SK-N-SH (cell line): ENCODE data around the gene GPRC5B. TPM values are rescaled to one million over a fixed set of nuclear protein-coding genes. Genes with fewer than 3 reads are reported as not detected.

Experiments
- CTCF ChIA-PET: fragments of 300-600, 350-600 bp; formaldehyde crosslinking; extraction: SDS; loops from one replicate; lab custom pipeline; 2021; lab: Yijun Ruan, JAX
- POLR2A ChIA-PET: fragments of 350-600 bp; sonication (Branson Sonifier 250); formaldehyde crosslinking; extraction: SDS; loops from one replicate; lab custom pipeline; 2020; ENCODE audit warnings: antibody characterized with exemption, inconsistent platforms; lab: Yijun Ruan, JAX
- DNase-seq: peaks from one replicate; pipeline ENCODE4 v3.0.0; 2012
- H2AFZ ChIP-seq: fragments of 200-600 bp; sonication (generic); 2 replicates; pipeline ENCODE4 v1.8.1; 2016; ENCODE audit warnings: antibody characterized with exemption, mild to moderate bottlenecking, low read depth
- H3F3A ChIP-seq: fragments of 200-600 bp; sonication (generic); replicated peaks from 2 replicates; pipeline ENCODE3; 2016; ENCODE audit warnings: antibody characterized with exemption, mild to moderate bottlenecking; ENCODE audit not compliant: insufficient read depth
- H3K27ac ChIP-seq, 2 experiments: fragments of 200-500 bp in 1 of 2; fragments of 200-600 bp in 1 of 2; sonication (Bioruptor generic) in 1 of 2; sonication (generic), shearing (Covaris generic) in 1 of 2; 2 replicates each; pipeline versions ENCODE4 v1.5.1 to v1.6.1; 2014 to 2016; ENCODE audit warnings: low read depth in 2 of 2, inconsistent platforms in 1 of 2, low read length in 1 of 2, mild to moderate bottlenecking in 1 of 2, mixed read lengths in 1 of 2
- H3K27me3 ChIP-seq: fragments of 200-600 bp; sonication (generic), shearing (Covaris generic); 2 replicates; pipeline ENCODE4 v1.6.1; 2016; ENCODE audit warnings: mixed run types; ENCODE audit not compliant: insufficient read depth
- H3K36me3 ChIP-seq, 2 experiments: fragments of 200-500 bp in 1 of 2; fragments of 200-600 bp in 1 of 2; sonication (Bioruptor generic) in 1 of 2; sonication (generic) in 1 of 2; replicated peaks in 1 of 2; 2 replicates each; pipeline versions ENCODE3 to v1.5.1; 2014 to 2016; ENCODE audit warnings: low read length in 1 of 2, mild to moderate bottlenecking in 1 of 2; ENCODE audit not compliant: insufficient read depth in 2 of 2, control insufficient read depth in 1 of 2
- H3K4me1 ChIP-seq, 2 experiments: fragments of 200-500 bp in 1 of 2; fragments of 200-600 bp in 1 of 2; sonication (Bioruptor generic) in 1 of 2; sonication (generic), shearing (Covaris generic) in 1 of 2; 2 replicates each; pipeline versions ENCODE4 v1.5.1 to v1.6.1; 2014 to 2016; ENCODE audit warnings: low read depth in 1 of 2, low read length in 1 of 2, mixed run types in 1 of 2; ENCODE audit not compliant: insufficient read depth in 2 of 2, control insufficient read depth in 1 of 2
- H3K4me2 ChIP-seq: fragments of 200-600 bp; sonication (generic), shearing (Covaris generic); 2 replicates; pipeline ENCODE4 v1.6.1; 2017; ENCODE audit warnings: mixed run types
- H3K4me3 ChIP-seq, 2 experiments: fragments of 200-500 bp in 1 of 2; fragments of 200-600 bp in 1 of 2; sonication (Bioruptor generic) in 1 of 2; sonication (generic), shearing (Covaris generic) in 1 of 2; 2 replicates each; pipeline versions ENCODE4 v1.5.1 to v1.8.1; 2014 to 2016; ENCODE audit warnings: low read depth in 2 of 2, inconsistent platforms in 1 of 2, low read length in 1 of 2, mild to moderate bottlenecking in 1 of 2, mixed read lengths in 1 of 2, moderate library complexity in 1 of 2
- H3K79me2 ChIP-seq: fragments of 200-600 bp; sonication (generic); 2 replicates; pipeline ENCODE4 v1.8.1; 2017; ENCODE audit warnings: mild to moderate bottlenecking; ENCODE audit not compliant: insufficient read depth
- H3K9ac ChIP-seq: fragments of 200-600 bp; sonication (generic); 2 replicates; pipeline ENCODE4 v1.6.1; 2017; ENCODE audit warnings: mixed run types
- H3K9me2 ChIP-seq: fragments of 200-600 bp; sonication (generic); 2 replicates; pipeline ENCODE4 v1.6.1; 2017; ENCODE audit warnings: mixed run types
- H3K9me3 ChIP-seq: fragments of 200-600 bp; sonication (generic); 2 replicates; pipeline ENCODE4 v1.6.1; 2017; ENCODE audit warnings: mixed run types, mild to moderate bottlenecking, moderate library complexity
- H4K20me1 ChIP-seq: fragments of 200-600 bp; sonication (generic); 2 replicates; pipeline ENCODE4 v1.6.1; 2017; ENCODE audit warnings: mild to moderate bottlenecking, mixed run types; ENCODE audit not compliant: insufficient read depth
- ELF1 ChIP-seq: IDR thresholded peaks from 2 replicates; pipeline ENCODE4 v1.4.0; 2012
- FOXJ3 ChIP-seq: sonication (generic); formaldehyde crosslinking; IDR thresholded peaks from 2 replicates; pipeline ENCODE4 v1.5.1; 2020; ENCODE audit warnings: mild to moderate bottlenecking, missing genetic modification reagents
- FOXM1 ChIP-seq: IDR thresholded peaks from 2 replicates; pipeline ENCODE4 v1.4.0; 2012; ENCODE audit warnings: low read depth, mild to moderate bottlenecking
- JUND ChIP-seq: IDR thresholded peaks from 2 replicates; pipeline ENCODE4 v1.4.0; 2012
- NFIC ChIP-seq: IDR thresholded peaks from 2 replicates; pipeline ENCODE4 v1.4.0; 2012; ENCODE audit warnings: borderline replicate concordance
- RAD21 ChIP-seq: IDR thresholded peaks from 2 replicates; pipeline ENCODE4 v1.6.1; 2012; ENCODE audit warnings: mild to moderate bottlenecking, low read length
- RFX5 ChIP-seq: IDR thresholded peaks from 2 replicates; pipeline ENCODE4 v1.6.1; 2012; ENCODE audit warnings: mild to moderate bottlenecking, improper control_type of control experiment, low read length
- RXRA ChIP-seq: IDR thresholded peaks from 2 replicates; pipeline ENCODE4 v1.4.0; 2012; ENCODE audit warnings: low read depth, mild to moderate bottlenecking, borderline replicate concordance
- SMC3 ChIP-seq: IDR thresholded peaks from 2 replicates; pipeline ENCODE4 v1.6.1; 2012; ENCODE audit warnings: low read depth, low read length, improper control_type of control experiment
- WGBS: methylation state at CpG from one replicate; pipeline ENCODE4 v1.1.6; 2017; ENCODE audit warnings: low lambda C conversion rate; 5-methylcytosine and 5-hydroxymethylcytosine counted together
- polyA plus RNA-seq, 3 experiments: library from polyadenylated mRNA; depleted of rRNA; stranded (reverse); fragments of >200 nt; gene quantifications; 2 replicates each; pipeline ENCODE4 v1.2.3, GENCODE V29; 2012
- TF ChIP-seq, protein P1 (sequence below): fragments of 150-350 bp; IDR thresholded peaks from 2 replicates; pipeline ENCODE4 v1.6.1; 2017; ENCODE audit warnings: antibody characterized with exemption, low read length, low read depth, borderline replicate concordance
- TF ChIP-seq, protein P2 (sequence below): fragments of 200-600 bp; sonication (generic); IDR thresholded peaks from 2 replicates; pipeline ENCODE4 v1.6.1; 2017; ENCODE audit warnings: antibody characterized with exemption, mild to moderate bottlenecking, moderate library complexity
- TF ChIP-seq, protein P3 (sequence below): IDR thresholded peaks from 2 replicates; pipeline ENCODE4; 2012
- TF ChIP-seq, protein P4 (sequence below): fragments of 150-350 bp; IDR thresholded peaks from 2 replicates; pipeline ENCODE4 v1.6.1; 2016; ENCODE audit warnings: mild to moderate bottlenecking, low read depth, low read length
- TF ChIP-seq, protein P5 (sequence below): IDR thresholded peaks from 2 replicates; pipeline ENCODE4 v1.4.0; 2012; ENCODE audit warnings: low read depth

GPRC5B gene
- polyA plus RNA-seq, 1 of the 3 experiments (the other 2 are of a cell fraction), result 1.1 TPM

DNA sequence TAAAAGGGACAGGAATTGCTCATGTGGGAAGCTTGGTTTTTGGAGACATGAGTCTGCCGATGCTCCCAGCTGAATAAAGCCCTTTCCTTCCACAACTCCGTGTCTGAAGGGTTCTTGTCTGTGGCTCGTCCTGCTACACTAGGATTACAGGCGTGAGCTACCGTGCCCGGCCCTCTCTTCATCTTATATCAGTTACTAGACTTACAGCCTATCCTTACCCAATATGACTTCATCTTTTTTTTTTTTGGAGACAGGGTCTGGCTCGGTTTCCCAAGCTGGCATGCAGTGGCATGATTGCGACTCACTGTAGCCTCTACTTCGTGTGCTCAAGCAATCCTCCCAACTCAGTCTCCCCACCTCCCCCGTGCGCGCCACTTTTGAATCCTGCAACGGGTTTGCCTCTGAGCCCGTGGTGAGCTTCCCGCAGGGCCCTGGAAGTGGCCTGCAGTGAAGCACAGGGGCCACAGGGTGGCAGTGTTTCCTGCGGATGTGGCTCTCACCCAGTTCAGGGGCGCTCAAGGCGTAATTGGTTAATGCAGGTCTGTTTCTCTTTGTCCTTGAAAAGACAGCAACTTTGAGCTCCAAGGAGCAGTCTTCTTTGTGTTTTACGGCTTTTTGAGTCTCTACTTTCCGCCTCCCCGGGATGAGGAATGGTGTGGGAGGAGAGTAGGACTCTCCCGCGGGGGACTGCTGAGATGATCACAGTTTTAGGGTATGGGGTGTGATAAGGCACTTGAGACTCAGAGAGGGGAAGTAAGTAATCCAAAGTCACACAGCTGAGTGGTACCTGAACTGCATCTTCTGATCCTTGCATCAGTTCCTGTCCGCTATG, 22.7 kb upstream of the GPRC5B start:
- Histone ChIP-seq H3K27me3 (no peaks in the 10 kb centered on the region; the same call in 1 of the 2 replicates), H3F3A (no peaks in the 10 kb centered on the region), H3K9me3 (no peaks in the 10 kb centered on the region), H3K4me3 (peak overlapping the region in 1 of 2 experiments; percentile 46; a peak in 1 of 4 replicates), H3K4me1 (no peaks in the 10 kb centered on the region; a peak in 1 of 4 replicates), H3K27ac (no peak overlapping the region; a peak in 1 of 4 replicates), H4K20me1 (no peaks in the 10 kb centered on the region), H3K36me3 (no peaks in the 10 kb centered on the region), H2AFZ (no peak overlapping the region; the same call in 1 of the 2 replicates), H3K79me2 (no peaks in the 10 kb centered on the region), H3K4me2 (peak overlapping the region; percentile 52; the same call in 1 of the 2 replicates), H3K9me2 (no peaks in the 10 kb centered on the region), H3K9ac (no peak overlapping the region)
- 13% methylated on average over 23 of the region's 24 CpGs for WGBS
- POLR2A ChIA-PET, result interaction anchor here (0.6 to 2.5 kb wide), 6 partner anchors 95 to 478 kb away, joined by 3 to 14 read pairs (median 4); no protein-coding TSS in a partner anchor
- peak; percentile 79 for DNase-seq
- TF ChIP-seq FOXJ3 (CRISPR knock-in tag) (0 out of 2 replicates have a peak, but pooled peaks have one; percentile 18), SMC3 (peak; percentile 93), RAD21 (peak; percentile 92), NFIC (no peak)
- TF ChIP-seq, protein P1, sequence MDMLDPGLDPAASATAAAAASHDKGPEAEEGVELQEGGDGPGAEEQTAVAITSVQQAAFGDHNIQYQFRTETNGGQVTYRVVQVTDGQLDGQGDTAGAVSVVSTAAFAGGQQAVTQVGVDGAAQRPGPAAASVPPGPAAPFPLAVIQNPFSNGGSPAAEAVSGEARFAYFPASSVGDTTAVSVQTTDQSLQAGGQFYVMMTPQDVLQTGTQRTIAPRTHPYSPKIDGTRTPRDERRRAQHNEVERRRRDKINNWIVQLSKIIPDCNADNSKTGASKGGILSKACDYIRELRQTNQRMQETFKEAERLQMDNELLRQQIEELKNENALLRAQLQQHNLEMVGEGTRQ, result no peak
- TF ChIP-seq, protein P2, sequence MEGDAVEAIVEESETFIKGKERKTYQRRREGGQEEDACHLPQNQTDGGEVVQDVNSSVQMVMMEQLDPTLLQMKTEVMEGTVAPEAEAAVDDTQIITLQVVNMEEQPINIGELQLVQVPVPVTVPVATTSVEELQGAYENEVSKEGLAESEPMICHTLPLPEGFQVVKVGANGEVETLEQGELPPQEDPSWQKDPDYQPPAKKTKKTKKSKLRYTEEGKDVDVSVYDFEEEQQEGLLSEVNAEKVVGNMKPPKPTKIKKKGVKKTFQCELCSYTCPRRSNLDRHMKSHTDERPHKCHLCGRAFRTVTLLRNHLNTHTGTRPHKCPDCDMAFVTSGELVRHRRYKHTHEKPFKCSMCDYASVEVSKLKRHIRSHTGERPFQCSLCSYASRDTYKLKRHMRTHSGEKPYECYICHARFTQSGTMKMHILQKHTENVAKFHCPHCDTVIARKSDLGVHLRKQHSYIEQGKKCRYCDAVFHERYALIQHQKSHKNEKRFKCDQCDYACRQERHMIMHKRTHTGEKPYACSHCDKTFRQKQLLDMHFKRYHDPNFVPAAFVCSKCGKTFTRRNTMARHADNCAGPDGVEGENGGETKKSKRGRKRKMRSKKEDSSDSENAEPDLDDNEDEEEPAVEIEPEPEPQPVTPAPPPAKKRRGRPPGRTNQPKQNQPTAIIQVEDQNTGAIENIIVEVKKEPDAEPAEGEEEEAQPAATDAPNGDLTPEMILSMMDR, result peak; percentile 96
- TF ChIP-seq, protein P3, sequence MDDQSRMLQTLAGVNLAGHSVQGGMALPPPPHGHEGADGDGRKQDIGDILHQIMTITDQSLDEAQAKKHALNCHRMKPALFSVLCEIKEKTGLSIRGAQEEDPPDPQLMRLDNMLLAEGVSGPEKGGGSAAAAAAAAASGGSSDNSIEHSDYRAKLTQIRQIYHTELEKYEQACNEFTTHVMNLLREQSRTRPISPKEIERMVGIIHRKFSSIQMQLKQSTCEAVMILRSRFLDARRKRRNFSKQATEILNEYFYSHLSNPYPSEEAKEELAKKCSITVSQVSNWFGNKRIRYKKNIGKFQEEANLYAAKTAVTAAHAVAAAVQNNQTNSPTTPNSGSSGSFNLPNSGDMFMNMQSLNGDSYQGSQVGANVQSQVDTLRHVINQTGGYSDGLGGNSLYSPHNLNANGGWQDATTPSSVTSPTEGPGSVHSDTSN, result no peak
- CTCF ChIA-PET, result interaction anchor here (0.6 to 17.2 kb wide), 126 partner anchors 9 to 963 kb away, joined by 3 to 473 read pairs (median 5); partner anchors contain the start of gene GPRC5B

DNA sequence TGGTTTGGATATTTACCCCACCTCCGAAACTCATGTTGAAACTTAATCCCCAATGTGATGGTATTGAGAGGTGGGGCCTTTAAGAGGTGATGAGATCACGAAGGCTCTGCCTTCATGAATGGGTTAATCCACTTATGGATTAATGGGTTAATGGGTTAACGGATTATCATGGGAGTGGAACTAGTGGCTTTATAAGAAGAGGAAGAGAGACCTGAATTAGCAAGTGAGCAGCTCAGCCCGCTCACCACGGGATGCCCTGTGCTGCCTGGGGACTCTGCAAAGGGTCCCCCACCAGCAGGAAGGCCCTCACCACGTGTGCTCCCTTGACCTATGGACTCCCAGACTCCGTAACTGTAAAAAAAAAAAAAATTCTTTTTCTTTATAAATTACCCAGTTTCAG, 16.5 kb upstream of the GPRC5B start:
- ChIA-PET CTCF (interaction anchor here (1.1 to 17.2 kb wide), 3 partner anchors 100 to 483 kb away, joined by 4 to 473 read pairs (median 143); no protein-coding TSS in a partner anchor), POLR2A (no interaction called here)
- Histone ChIP-seq H2AFZ (no peak overlapping the region), H3F3A (no peaks in the 10 kb centered on the region), H4K20me1 (no peaks in the 10 kb centered on the region), H3K9me3 (no peaks in the 10 kb centered on the region), H3K9me2 (no peaks in the 10 kb centered on the region), H3K4me3 (no peak overlapping the region), H3K9ac (no peak overlapping the region), H3K36me3 (no peaks in the 10 kb centered on the region), H3K4me2 (no peak overlapping the region), H3K27me3 (no peaks in the 10 kb centered on the region; the same call in 1 of the 2 replicates), H3K4me1 (no peaks in the 10 kb centered on the region; a peak in 1 of 4 replicates), H3K27ac (no peak overlapping the region), H3K79me2 (no peaks in the 10 kb centered on the region)
- TF ChIP-seq RXRA, result no peak
- TF ChIP-seq, protein P4, sequence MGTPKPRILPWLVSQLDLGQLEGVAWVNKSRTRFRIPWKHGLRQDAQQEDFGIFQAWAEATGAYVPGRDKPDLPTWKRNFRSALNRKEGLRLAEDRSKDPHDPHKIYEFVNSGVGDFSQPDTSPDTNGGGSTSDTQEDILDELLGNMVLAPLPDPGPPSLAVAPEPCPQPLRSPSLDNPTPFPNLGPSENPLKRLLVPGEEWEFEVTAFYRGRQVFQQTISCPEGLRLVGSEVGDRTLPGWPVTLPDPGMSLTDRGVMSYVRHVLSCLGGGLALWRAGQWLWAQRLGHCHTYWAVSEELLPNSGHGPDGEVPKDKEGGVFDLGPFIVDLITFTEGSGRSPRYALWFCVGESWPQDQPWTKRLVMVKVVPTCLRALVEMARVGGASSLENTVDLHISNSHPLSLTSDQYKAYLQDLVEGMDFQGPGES, result no peak
- TF ChIP-seq RAD21, result no peak
- TF ChIP-seq JUND, result no peak
- TF ChIP-seq, protein P1, result no peak
- TF ChIP-seq FOXM1, result no peak
- no peak for TF ChIP-seq ELF1
- TF ChIP-seq, protein P5, sequence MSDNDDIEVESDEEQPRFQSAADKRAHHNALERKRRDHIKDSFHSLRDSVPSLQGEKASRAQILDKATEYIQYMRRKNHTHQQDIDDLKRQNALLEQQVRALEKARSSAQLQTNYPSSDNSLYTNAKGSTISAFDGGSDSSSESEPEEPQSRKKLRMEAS, result no peak
- no peak for TF ChIP-seq RFX5
- no peak for DNase-seq
- WGBS, result 30% methylated on average over 7 of the region's 7 CpGs
